ENCODE measurements around the gene JAK3.

DNA sequence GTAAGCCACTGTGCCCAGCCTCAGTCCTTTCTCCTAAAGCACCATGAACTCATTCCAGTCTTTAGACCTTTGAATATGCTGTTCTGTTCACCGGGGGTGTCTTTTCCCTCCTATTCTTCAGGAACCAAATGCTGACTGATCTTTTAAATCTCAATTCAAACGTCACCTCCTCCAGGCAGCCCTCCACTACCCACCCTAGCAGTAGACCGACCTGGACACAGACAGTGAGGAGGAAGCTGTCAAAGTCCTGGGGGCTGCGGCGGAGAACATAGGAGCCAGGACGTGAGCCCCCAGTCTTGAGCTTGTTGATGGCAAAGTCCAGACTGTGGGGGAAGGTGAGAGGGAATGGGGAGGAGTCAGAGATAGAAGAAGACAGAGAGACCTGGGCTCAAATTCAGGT is 7.8 kb downstream of the JAK3 start:
- TF ChIP-seq, protein P1, sequence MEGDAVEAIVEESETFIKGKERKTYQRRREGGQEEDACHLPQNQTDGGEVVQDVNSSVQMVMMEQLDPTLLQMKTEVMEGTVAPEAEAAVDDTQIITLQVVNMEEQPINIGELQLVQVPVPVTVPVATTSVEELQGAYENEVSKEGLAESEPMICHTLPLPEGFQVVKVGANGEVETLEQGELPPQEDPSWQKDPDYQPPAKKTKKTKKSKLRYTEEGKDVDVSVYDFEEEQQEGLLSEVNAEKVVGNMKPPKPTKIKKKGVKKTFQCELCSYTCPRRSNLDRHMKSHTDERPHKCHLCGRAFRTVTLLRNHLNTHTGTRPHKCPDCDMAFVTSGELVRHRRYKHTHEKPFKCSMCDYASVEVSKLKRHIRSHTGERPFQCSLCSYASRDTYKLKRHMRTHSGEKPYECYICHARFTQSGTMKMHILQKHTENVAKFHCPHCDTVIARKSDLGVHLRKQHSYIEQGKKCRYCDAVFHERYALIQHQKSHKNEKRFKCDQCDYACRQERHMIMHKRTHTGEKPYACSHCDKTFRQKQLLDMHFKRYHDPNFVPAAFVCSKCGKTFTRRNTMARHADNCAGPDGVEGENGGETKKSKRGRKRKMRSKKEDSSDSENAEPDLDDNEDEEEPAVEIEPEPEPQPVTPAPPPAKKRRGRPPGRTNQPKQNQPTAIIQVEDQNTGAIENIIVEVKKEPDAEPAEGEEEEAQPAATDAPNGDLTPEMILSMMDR (IDR thresholded peaks at IDR 0.05 in 8 of 11, conservative IDR thresholded peaks at IDR 0.05 in 3 of 11) = no peak
- no peak for TF ChIP-seq POLR2AphosphoS5 (IDR thresholded peaks at IDR 0.05)

Measured in spleen (tissue), 7 donors.